KBM-7 (cell line): ENCODE data around the gene IL17RD.

Source experiments
- DNase-seq: peaks from one replicate; pipeline ENCODE4 v3.0.0-alpha.2; 2015
- in situ Hi-C: fragments of 300-500 bp; cut with MboI; formaldehyde crosslinking; loops from 2 replicates; pipeline ENCODE4 v1.14.3; 2020; ENCODE audit warnings: low sequenced_read_pairs, low pct_unique_long_range_greater_than_20kb, mixed read lengths

The IL17RD gene

GRCh38 chr3:57160765-57161538 is 4.2 kb downstream of the IL17RD start:
- in situ Hi-C loops: no loop called here
- no peak for DNase-seq

GRCh38 chr3:57160076-57160764 is 4.9 kb downstream of the IL17RD start:
- in situ Hi-C loops: no loop called here
- DNase-seq: no peak

DNA sequence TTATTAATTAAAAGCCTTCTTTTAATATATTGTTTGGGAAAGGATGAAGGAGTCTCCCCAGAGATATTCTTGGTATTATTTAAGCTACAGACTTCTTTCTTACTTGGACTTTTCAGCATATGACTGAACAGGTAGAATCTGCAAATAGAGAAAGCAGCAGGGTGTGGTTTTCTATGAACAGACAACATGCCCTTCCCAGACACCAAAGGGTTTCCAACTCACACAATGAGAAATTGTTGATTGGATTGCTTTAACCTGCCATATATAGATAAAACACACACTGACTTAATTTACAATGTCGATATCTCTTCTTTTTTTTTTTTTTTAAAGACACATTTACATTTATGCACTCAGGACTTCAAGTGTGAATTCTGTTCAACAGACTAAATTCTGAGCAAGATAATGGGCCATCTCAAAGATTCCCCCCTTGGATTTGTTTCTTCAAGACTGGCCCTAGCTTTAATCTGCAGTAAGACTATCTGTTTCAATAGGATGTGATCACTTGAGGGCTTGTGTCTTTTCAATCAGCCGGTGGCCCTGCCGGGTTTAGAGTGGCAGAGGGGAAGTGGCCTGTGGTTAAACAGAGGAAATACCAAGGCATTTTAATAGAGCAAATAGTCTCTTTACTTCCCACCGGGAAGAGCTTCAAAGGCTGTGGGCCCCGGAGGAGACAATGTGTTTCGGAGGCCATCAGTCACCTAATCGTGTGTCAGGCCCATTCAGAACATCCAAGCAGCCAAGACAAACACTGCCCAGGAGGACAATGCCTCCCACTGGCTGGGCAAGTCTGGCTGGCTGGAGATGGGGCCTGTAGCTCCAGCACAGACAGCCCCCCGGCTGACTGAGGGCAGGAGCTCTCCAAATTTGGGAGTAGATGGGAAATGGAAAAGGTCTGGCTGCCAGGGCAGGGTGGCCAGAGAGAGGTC is 6.1 kb downstream of the IL17RD start:
- DNase-seq: peak; percentile 80
- in situ Hi-C loops: no loop called here

- no peak for DNase-seq
- in situ Hi-C loops: no loop called here
These were observed 6.8 kb downstream of the IL17RD start for GRCh38 chr3:57158325-57158724.

- in situ Hi-C loops: no loop called here
- no peak for DNase-seq
These were observed 7.6 kb downstream of the IL17RD start for GRCh38 chr3:57157545-57157944.

DNA sequence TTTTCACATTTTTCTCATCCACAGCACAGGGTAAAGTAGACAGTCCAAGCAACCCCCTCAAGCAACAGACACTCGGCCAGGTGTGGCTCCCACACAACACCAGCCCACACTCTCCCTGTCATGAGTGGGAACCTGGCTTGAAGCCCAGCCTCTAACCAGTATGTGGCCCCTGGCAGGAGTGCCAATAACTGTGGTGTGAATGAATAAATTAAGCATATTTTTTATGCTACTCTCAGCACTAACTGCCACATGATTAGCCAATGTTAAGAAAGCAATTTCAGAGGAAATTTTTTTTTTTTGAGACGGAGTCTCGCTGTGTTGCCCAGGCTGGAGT is 9.9 kb downstream of the IL17RD start:
- in situ Hi-C loops: no loop called here

DNA sequence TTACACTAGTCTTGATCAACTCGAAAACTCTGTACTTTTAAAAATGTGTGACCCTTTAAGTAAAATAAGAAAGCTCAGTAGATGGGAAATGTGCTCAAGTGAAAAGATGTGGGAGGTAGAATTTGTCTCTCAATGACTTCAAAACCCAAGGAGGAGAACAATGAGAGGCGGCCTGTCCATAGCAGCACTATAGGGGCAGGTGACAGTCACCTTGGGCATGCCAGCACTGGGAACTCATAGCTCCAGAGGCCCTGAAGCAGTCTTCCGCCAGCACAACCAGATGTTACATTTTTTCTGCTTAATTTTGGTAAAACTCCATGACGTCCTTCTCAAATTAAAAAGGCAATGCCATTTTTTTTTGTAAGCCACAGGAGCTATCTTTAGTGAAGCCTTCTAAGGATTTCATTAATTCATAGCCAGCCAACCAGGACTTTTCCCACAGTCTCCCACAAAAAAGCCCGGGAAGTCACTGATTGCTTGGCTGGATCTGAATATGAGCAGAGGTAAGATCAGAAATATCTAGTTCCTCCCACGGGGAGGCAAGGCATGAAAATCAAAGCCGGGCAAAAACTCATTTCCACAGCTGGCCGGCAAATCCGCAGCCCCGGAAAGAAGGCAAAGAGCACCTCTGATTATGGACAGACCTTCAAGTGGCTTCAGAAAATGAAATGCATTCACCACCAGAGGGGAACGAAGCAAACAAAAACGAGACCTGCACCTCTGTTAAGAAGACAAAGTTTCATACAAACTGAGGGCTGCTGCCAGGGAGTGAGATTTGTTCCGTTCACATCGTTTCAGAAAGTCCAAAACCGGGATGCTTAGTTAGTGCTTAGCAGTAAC is 10.5 kb downstream of the IL17RD start:
- DNase-seq: no peak

More for the DNA sequence above, 9.9 kb downstream of the IL17RD start:
- no peak for DNase-seq

DNA sequence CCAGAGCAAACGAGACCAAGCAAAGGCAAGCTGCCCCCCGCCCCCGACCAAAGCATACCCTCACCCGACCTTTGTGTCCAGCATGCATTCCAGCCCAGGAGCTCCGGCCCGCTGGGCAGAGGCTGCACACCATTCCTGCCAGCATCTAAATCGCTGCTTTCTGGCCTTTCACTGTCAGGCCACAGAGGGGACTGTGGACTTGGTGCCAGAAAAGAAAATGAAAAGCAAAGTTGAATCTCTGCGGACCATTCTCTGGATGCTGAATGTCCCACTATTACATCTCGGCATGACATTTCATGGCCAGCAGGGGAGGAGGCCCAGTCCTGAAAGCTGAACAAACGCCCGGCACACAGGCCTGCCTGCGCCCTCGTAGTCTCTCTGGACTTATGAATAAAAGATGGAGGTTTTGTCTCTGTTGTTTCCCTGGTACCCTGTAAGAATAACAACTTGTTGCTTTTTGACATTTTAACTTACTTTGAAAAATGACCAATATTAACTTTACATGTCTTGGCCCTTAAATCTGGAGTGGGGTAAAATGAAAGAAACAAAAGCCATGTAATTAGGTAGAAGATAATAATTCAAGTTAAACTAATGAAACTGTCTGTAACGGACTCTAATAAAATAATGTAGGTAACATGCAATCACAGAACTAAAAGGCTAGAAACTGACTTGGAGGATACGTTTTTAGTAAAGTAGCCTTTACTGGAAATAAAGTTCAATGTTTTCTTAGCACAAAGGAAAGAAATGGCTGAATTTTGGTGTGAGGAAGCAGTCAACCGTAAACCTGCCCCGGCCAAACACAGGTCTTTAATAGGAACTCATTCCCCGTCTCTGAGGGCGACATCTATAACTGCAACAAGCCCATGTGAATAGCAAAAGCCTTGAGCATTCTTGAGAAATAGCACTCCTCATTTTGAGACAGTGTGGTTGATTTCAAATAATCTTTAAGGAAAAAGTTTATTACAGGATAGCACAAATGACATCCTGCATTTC is 12.7 kb downstream of the IL17RD start:
- in situ Hi-C loops: no loop called here
- no peak for DNase-seq

More for the DNA sequence above, 10.5 kb downstream of the IL17RD start:
- in situ Hi-C loops: no loop called here

GRCh38 chr3:57151749-57152148 is 13.4 kb downstream of the IL17RD start:
- in situ Hi-C loops: no loop called here
- DNase-seq: no peak

DNA sequence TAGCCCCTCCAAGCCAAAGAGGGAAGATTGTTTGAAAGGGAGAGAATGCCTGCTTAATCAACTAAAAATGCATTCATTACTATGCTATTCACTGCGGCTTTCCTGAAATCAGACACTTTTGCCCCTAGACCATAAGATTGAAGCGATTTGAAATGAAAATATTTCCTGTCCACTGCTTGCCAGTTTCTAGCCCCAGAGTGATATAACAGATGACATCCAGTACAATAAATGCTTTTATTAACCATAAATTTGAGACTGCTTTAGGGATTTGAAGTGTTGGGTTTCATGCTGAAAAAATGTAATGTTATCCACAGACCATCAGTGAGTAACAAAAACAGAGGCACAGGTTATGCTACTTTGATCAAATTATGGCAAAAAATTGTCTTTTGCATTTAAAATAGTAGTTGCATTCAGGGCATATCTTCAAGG is 14.1 kb downstream of the IL17RD start:
- in situ Hi-C loops: no loop called here

GRCh38 chr3:57150113-57150581 is 15.0 kb downstream of the IL17RD start:
- DNase-seq: no peak
- in situ Hi-C loops: no loop called here

More for the DNA sequence above, 14.1 kb downstream of the IL17RD start:
- DNase-seq: no peak

DNA sequence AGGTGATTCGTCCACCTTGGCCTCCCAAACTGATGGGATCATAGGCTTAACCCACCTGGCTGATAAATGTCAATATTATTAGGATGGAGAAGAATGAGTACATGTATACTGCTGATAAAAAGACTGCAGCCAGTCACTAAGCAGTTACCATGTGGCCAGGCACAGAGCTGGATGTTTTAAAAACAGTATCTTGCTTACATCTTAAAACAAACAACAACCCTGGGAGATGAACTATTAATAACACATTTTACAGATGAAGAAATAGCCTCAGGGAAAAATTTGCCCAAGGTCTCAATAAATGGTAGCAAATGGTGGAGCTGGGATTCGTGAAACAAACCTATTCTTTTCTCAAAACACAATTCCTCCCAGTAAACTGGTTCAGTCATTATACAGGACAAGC is 18.1 kb downstream of the IL17RD start:
- in situ Hi-C loops: no loop called here
- DNase-seq: no peak

DNA sequence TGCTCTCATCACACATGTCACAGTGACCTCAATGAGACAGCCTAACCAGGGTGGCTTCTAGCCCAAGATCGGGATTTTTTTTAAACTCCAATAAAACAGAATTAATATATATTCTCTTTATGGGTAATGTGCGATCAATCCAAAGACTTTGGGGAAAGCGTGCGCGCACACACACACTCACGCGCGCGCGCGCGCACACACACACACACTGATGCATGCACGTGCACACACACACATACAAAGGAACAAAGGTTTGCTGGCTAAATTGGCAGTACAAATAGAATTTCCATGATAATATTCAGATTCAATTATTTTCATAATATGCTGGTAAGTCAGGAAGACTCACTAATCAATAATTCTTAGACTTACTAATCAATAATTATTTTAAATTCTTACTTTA is 19.3 kb downstream of the IL17RD start:
- in situ Hi-C loops: no loop called here
- DNase-seq: no peak

DNA sequence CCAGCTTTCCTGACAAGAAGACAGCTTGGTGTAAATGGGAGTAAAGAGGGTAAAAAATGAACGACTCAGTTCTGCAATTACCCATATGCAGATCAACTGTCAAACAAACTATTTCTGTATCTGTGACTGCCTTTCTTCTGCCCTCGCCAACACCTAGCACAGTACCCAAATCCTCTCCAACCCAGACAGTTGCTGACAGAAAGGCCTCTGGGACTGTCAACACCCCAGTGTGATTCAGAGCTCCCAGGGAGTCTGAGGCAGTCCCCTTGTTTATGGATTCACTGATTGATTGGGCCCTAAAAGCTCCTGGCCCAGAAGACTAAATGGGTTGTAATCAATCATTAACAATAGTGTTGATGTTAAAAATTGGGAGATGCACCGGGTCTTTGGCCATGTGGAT is 20.2 kb downstream of the IL17RD start:
- DNase-seq: no peak
- in situ Hi-C loops: no loop called here

GRCh38 chr3:57143886-57144459 is 21.2 kb downstream of the IL17RD start:
- no peak for DNase-seq
- in situ Hi-C loops: no loop called here

- in situ Hi-C loops: no loop called here
- no peak for DNase-seq
These were observed 22.8 kb downstream of the IL17RD start for GRCh38 chr3:57142411-57142723.

DNA sequence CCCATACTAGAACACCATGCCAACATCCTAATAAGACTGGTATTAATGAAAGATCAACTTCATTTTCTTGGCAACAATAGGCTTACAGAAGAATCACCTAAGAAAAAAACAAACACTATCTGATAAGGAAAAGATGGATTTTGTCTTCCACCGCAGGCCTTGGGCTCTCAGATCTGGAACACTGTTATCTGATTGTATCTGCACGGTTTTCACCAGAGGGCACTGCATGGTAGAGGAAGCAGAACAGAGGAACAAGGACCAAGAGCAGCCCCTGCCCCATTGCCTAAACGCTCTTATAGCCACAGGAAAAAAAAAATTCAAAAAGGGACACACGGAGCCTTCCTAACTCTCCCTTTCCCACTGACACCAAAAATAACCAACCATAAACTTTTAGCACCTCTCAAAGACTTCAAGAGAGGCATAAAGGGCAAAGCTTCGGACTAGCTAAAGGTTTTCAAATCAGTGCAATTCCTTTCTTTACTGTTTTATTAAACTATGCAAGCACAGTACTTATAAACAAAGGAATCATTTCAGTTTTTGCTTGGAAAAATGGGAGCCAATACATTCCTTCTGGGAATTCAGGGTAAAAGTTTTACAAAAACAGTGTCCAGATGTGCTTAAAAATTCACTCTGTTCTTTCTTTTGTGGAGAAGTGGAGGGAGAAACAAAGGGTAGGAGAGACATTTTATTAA is 23.3 kb downstream of the IL17RD start:
- in situ Hi-C loops: no loop called here
- no peak for DNase-seq
